ENCODE measurements around the gene OVCH2.

DNA sequence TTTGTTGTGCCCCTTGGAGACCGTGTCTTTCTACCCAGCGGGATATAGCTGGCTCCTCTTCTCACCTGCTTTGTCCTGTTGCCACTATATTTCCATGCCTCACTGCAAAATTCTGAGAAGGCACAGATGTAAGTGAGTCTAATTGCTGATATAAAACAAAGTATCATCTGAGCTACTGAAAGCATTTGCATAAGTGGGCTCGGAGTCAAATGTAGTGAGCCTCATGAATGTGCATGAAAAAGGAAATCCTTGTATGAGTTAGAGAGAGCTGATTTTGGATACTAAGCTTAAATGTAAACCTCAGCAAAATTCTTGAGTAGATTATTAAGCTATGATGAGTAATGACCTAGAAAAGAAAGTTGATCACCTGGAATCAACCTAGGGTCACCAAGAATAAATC lies 13.9 kb downstream of the OVCH2 start:
- TF ChIP-seq CTCF (IDR thresholded peaks at IDR 0.05): no peak
- no peak for TF ChIP-seq POLR2A (IDR thresholded peaks at IDR 0.05)

Measured in adrenal gland (tissue), 5 donors.